C4-2B (cell line): Measurements from ENCODE around the gene CRK.

ENCODE experiments used
- CTCF ChIP-seq: fragments of 450-650 bp; conservative IDR thresholded peaks from 2 replicates; pipeline ENCODE4 v1.5.1; 2017; ENCODE audit warnings: mild to moderate bottlenecking
- ZFX ChIP-seq: fragments of 450-650 bp; IDR thresholded peaks from 2 replicates; pipeline ENCODE4 v1.6.1; 2017

- TF ChIP-seq CTCF (no peak), ZFX (no peak)
Observed at GRCh38 chr17:1375615-1376014, 80.4 kb downstream of the CRK start.
